Vagina (tissue), 2 donors: ENCODE data around the gene CTNNA3. TPM values are rescaled to one million over a fixed set of nuclear protein-coding genes. Genes with fewer than 3 reads are reported as not detected.

Experiments
- DNase-seq, 2 donors: peaks; one replicate each; pipeline ENCODE4 v3.0.0-alpha.2; 2017; ENCODE audit errors: extremely low spot score in 2 of 2
- H3K27ac ChIP-seq: fragments of 200-600 bp; sonication (generic); one replicate; pipeline ENCODE4 v1.5.1; 2019
- H3K27me3 ChIP-seq: fragments of 200-600 bp; sonication (generic); one replicate; pipeline ENCODE4 v1.5.1; 2019
- H3K36me3 ChIP-seq, 2 donors: fragments of 200-600 bp; sonication (generic); one replicate each; pipeline ENCODE4 v1.5.1; 2017 to 2019
- H3K4me1 ChIP-seq: fragments of 200-600 bp; sonication (generic); one replicate; pipeline ENCODE4 v1.5.1; 2019
- H3K4me3 ChIP-seq, 2 donors: fragments of 200-600 bp; sonication (generic); 1 replicate in 1 of 2; 2 replicates in 1 of 2; pipeline ENCODE4 v1.5.1; 2016 to 2019
- H3K9me3 ChIP-seq: fragments of 200-600 bp; sonication (generic); one replicate; pipeline ENCODE4 v1.5.1; 2019
- CTCF ChIP-seq, 3 experiments: fragments of 450-650 bp in 2 of 3; fragments of 200-600 bp in 1 of 3; sonication (generic) in 1 of 3; IDR thresholded peaks; one replicate each; pipeline ENCODE4 v1.5.1; 2017 to 2019; ENCODE audit warnings: antibody characterized with exemption in 3 of 3, mild to moderate bottlenecking in 2 of 3, moderate library complexity in 2 of 3
- POLR2A ChIP-seq, 2 donors: fragments of 450-650 bp; IDR thresholded peaks; one replicate each; pipeline ENCODE4 v1.6.1; 2017; ENCODE audit warnings: antibody characterized with exemption in 2 of 2, mild to moderate bottlenecking in 2 of 2, moderate library complexity in 2 of 2
- POLR2AphosphoS5 ChIP-seq, 2 donors: sonication (generic); formaldehyde crosslinking; IDR thresholded peaks; one replicate each; pipeline ENCODE4 v1.9.0; 2017; ENCODE audit warnings: antibody characterized with exemption in 2 of 2, mild to moderate bottlenecking in 2 of 2, low read depth in 1 of 2; ENCODE audit not compliant: insufficient read depth in 1 of 2
- intact Hi-C: fragments of 100-400 bp; cut with DNase I; formaldehyde crosslinking; loops from one replicate; pipeline ENCODE4 v1.15.1; 2023
- total RNA-seq: library from RNA; depleted of rRNA; stranded (reverse); fragments of >200 nt; gene quantifications from one replicate; pipeline ENCODE4 v1.2.3, GENCODE V29; 2016

CTNNA3 gene
- total RNA-seq, 1 donor from 2014 or later = 0.98 TPM

- H3K4me3 ChIP-seq = no peak overlapping the region
- no peak for TF ChIP-seq CTCF (IDR thresholded peaks at IDR 0.05)
- TF ChIP-seq POLR2A (IDR thresholded peaks at IDR 0.05) = no peak
- no peak for TF ChIP-seq POLR2AphosphoS5 (IDR thresholded peaks at IDR 0.05; ENCODE audit: insufficient read depth in 1 of 2, low read depth in 1 of 2)
These were observed 1801.0 kb downstream of the CTNNA3 start for GRCh38 chr10:65894961-65895360.

GRCh38 chr10:65894379-65894778 lies 1801.6 kb downstream of the CTNNA3 start:
- DNase-seq = no peak
- H3K4me1 ChIP-seq = no peaks in the 10 kb centered on the region
- H3K27ac ChIP-seq = no peak overlapping the region
- H3K4me3 ChIP-seq = no peak overlapping the region
- TF ChIP-seq CTCF (IDR thresholded peaks at IDR 0.05) (no peak), POLR2AphosphoS5 (IDR thresholded peaks at IDR 0.05; ENCODE audit: insufficient read depth in 1 of 2, low read depth in 1 of 2) (no peak), POLR2A (IDR thresholded peaks at IDR 0.05) (no peak)
- H3K36me3 ChIP-seq = no peaks in the 10 kb centered on the region
- no peaks in the 10 kb centered on the region for H3K27me3 ChIP-seq
- no peaks in the 10 kb centered on the region for H3K9me3 ChIP-seq
- intact Hi-C loops = no loop called here

More at GRCh38 chr10:65894961-65895360, 1801.0 kb downstream of the CTNNA3 start:
- Histone ChIP-seq H3K4me1 (no peaks in the 10 kb centered on the region), H3K36me3 (no peaks in the 10 kb centered on the region), H3K9me3 (no peaks in the 10 kb centered on the region), H3K27ac (no peak overlapping the region), H3K27me3 (no peaks in the 10 kb centered on the region)
- DNase-seq = no peak
- intact Hi-C loops = no loop called here

GRCh38 chr10:65893676-65894075 lies 1802.3 kb downstream of the CTNNA3 start:
- Histone ChIP-seq H3K4me3 (no peak overlapping the region), H3K36me3 (no peaks in the 10 kb centered on the region), H3K27me3 (no peaks in the 10 kb centered on the region), H3K27ac (no peak overlapping the region), H3K4me1 (no peaks in the 10 kb centered on the region), H3K9me3 (no peaks in the 10 kb centered on the region)
- TF ChIP-seq CTCF (IDR thresholded peaks at IDR 0.05) (no peak), POLR2A (IDR thresholded peaks at IDR 0.05) (no peak), POLR2AphosphoS5 (IDR thresholded peaks at IDR 0.05; ENCODE audit: insufficient read depth in 1 of 2, low read depth in 1 of 2) (no peak)
- intact Hi-C loops = no loop called here
- DNase-seq = no peak

GRCh38 chr10:65892284-65892683 lies 1803.7 kb downstream of the CTNNA3 start:
- Histone ChIP-seq H3K27ac (no peak overlapping the region), H3K4me1 (no peaks in the 10 kb centered on the region), H3K9me3 (no peaks in the 10 kb centered on the region), H3K36me3 (no peaks in the 10 kb centered on the region), H3K27me3 (no peaks in the 10 kb centered on the region), H3K4me3 (no peak overlapping the region)
- intact Hi-C loops = no loop called here
- DNase-seq = no peak
- no peak for TF ChIP-seq POLR2AphosphoS5 (IDR thresholded peaks at IDR 0.05; ENCODE audit: insufficient read depth in 1 of 2, low read depth in 1 of 2)
- no peak for TF ChIP-seq POLR2A (IDR thresholded peaks at IDR 0.05)
- no peak for TF ChIP-seq CTCF (IDR thresholded peaks at IDR 0.05)

- Histone ChIP-seq H3K27ac (no peak overlapping the region), H3K36me3 (no peaks in the 10 kb centered on the region), H3K4me1 (no peaks in the 10 kb centered on the region), H3K4me3 (no peak overlapping the region), H3K9me3 (no peaks in the 10 kb centered on the region), H3K27me3 (no peaks in the 10 kb centered on the region)
- DNase-seq = no peak
- intact Hi-C loops = no loop called here
- TF ChIP-seq POLR2A (IDR thresholded peaks at IDR 0.05) (no peak), POLR2AphosphoS5 (IDR thresholded peaks at IDR 0.05; ENCODE audit: insufficient read depth in 1 of 2, low read depth in 1 of 2) (no peak), CTCF (IDR thresholded peaks at IDR 0.05) (no peak)
These were observed 1804.7 kb downstream of the CTNNA3 start for GRCh38 chr10:65891073-65891981.
